Spleen (tissue), 11 donors: ENCODE data around the gene CXCL14. TPM values are rescaled to one million over a fixed set of nuclear protein-coding genes. Genes with fewer than 3 reads are reported as not detected.

Experiments
- DNase-seq: peaks from one replicate; pipeline ENCODE4 v3.0.0-alpha.2; 2020
- H3K27ac ChIP-seq, 8 donors: fragments of 200-600 bp; sonication (generic) in 7 of 8; 1 replicate in 4 of 8; 2 replicates in 4 of 8; pipeline versions ENCODE4 v1.5.0 to v1.8.0; 2016 to 2021; ENCODE audit warnings: inconsistent platforms in 4 of 8, mild to moderate bottlenecking in 4 of 8, moderate library complexity in 1 of 8
- H3K27me3 ChIP-seq, 7 donors: fragments of 200-600 bp; sonication (generic) in 6 of 7; replicated peaks in 1 of 7; 1 replicate in 4 of 7; 2 replicates in 3 of 7; pipeline versions ENCODE4 v1.5.0 to v1.8.0; 2016 to 2021; ENCODE audit warnings: inconsistent platforms in 3 of 7, mild to moderate bottlenecking in 1 of 7
- H3K36me3 ChIP-seq, 6 donors: fragments of 200-600 bp; sonication (generic) in 5 of 6; 1 replicate in 4 of 6; 2 replicates in 2 of 6; pipeline versions ENCODE4 v1.5.0 to v1.8.0; 2016 to 2021; ENCODE audit warnings: inconsistent platforms in 2 of 6
- H3K4me1 ChIP-seq, 6 donors: fragments of 200-600 bp; sonication (generic) in 5 of 6; 1 replicate in 3 of 6; 2 replicates in 3 of 6; pipeline versions ENCODE4 v1.5.0 to v1.8.0; 2016 to 2021; ENCODE audit warnings: inconsistent platforms in 3 of 6
- H3K4me3 ChIP-seq, 8 donors: fragments of 200-600 bp; sonication (generic) in 7 of 8; 1 replicate in 4 of 8; 2 replicates in 4 of 8; pipeline versions ENCODE4 v1.5.0 to v1.8.0; 2016 to 2021; ENCODE audit warnings: inconsistent platforms in 4 of 8, mild to moderate bottlenecking in 4 of 8, moderate library complexity in 2 of 8
- H3K9me3 ChIP-seq, 8 donors: fragments of 200-600 bp; sonication (generic) in 7 of 8; 1 replicate in 4 of 8; 2 replicates in 4 of 8; pipeline versions ENCODE4 v1.5.0 to v1.8.0; 2016 to 2021; ENCODE audit warnings: inconsistent platforms in 4 of 8
- POLR2A ChIP-seq, 3 donors: fragments of 450-650 bp; IDR thresholded peaks; one replicate each; pipeline ENCODE4 v1.5.1; 2017; ENCODE audit warnings: antibody characterized with exemption in 3 of 3, mild to moderate bottlenecking in 1 of 3
- POLR2AphosphoS5 ChIP-seq, 3 donors: sonication (generic); formaldehyde crosslinking; IDR thresholded peaks; one replicate each; pipeline ENCODE4 v1.5.1; 2017; ENCODE audit warnings: antibody characterized with exemption in 3 of 3
- WGBS, 5 donors: extraction: QIAGEN DNeasy Blood & Tissue Kit in 3 of 5; methylation state at CpG; one replicate each; pipeline versions ENCODE4 v1.1.5 to v1.1.7; 2013 to 2018; 5-methylcytosine and 5-hydroxymethylcytosine counted together
- intact Hi-C: fragments of 100-400 bp; cut with DNase I; formaldehyde crosslinking; loops from one replicate; pipeline ENCODE4 v1.15.0; 2023; ENCODE audit warnings: low total_unique reads
- polyA plus RNA-seq, 3 donors: library from polyadenylated mRNA; stranded (reverse); fragments of 200-250 nt; gene quantifications; one replicate each; pipeline ENCODE4 v1.2.1, GENCODE V29; 2013
- total RNA-seq, 7 donors: library from RNA; depleted of rRNA in 3 of 7; stranded (reverse); fragments of >200 nt in 3 of 7; fragmentation: NEBNext Ultra II Directional in 4 of 7; extraction: Animal tissue kit (Norgen Biotek cat#: 25700) in 4 of 7; gene quantifications; one replicate each; pipeline versions ENCODE4 v1.1.0 to v1.2.1, GENCODE V29; 2016 to 2021
- TF ChIP-seq, protein P1 (sequence below), 11 experiments: fragments of 200-600 bp in 7 of 11; fragments of 450-650 bp in 4 of 11; sonication (generic) in 4 of 11; IDR thresholded peaks in 8 of 11; conservative IDR thresholded peaks in 3 of 11; 1 replicate in 7 of 11; 2 replicates in 4 of 11; pipeline versions ENCODE4 v1.4.0 to v1.8.0; 2016 to 2021; ENCODE audit warnings: antibody characterized with exemption in 11 of 11, inconsistent platforms in 4 of 11, mild to moderate bottlenecking in 1 of 11
- donor health status: healthy with polysubstance abuse.
- donor health status: DM: no; HTN: no; CAD: no; lungs with moderate emphysema.
- donor health status: DM: no; HTN: no; CAD: no.
- donor health status: Bipolar disorder and iron deficiency.
- donor health status: healthy.
- donor health status: DM: no; HTN: no; CAD: no.
- donor health status: DM: yes; HTN: yes; CAD: no.

CXCL14 gene
- total and polyA plus RNA-seq, 10 donors = 10.3 to 67.1 (median 43.5) TPM

DNA sequence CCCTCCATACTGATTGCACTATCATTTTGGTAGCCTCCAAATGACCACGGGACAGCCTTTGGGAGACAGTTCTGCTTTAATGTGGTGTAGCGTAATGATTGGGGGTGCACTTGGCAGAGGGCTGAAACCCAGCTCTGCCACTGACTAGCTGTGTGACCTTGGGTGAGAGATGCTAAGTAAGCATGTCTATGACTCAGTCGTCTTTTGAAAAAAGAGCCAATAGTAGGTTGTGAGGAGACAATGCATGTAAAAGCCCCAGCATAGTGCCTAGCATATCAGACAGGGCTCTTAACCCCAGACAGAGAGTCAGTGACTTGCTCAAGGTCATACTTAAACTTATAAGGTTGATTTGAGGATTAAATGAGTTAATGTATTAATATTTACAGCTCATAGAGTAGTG, 18.0 kb upstream of the CXCL14 start:
- Histone ChIP-seq H3K36me3 (no peaks in the 10 kb centered on the region), H3K9me3 (no peaks in the 10 kb centered on the region), H3K4me3 (no peak overlapping the region), H3K4me1 (no peaks in the 10 kb centered on the region), H3K27ac (no peak overlapping the region), H3K27me3 (peaks cover 0 to 31% (median 0%) of the 10 kb centered on the region in 7 donors)
- no peak for DNase-seq
- 83 to 89% (median 86%) methylated on average over 3 of the region's 3 CpGs for WGBS, 5 donors
- intact Hi-C loops = no loop called here
- TF ChIP-seq POLR2AphosphoS5 (IDR thresholded peaks at IDR 0.05) (no peak), POLR2A (IDR thresholded peaks at IDR 0.05) (no peak)
- TF ChIP-seq, protein P1, sequence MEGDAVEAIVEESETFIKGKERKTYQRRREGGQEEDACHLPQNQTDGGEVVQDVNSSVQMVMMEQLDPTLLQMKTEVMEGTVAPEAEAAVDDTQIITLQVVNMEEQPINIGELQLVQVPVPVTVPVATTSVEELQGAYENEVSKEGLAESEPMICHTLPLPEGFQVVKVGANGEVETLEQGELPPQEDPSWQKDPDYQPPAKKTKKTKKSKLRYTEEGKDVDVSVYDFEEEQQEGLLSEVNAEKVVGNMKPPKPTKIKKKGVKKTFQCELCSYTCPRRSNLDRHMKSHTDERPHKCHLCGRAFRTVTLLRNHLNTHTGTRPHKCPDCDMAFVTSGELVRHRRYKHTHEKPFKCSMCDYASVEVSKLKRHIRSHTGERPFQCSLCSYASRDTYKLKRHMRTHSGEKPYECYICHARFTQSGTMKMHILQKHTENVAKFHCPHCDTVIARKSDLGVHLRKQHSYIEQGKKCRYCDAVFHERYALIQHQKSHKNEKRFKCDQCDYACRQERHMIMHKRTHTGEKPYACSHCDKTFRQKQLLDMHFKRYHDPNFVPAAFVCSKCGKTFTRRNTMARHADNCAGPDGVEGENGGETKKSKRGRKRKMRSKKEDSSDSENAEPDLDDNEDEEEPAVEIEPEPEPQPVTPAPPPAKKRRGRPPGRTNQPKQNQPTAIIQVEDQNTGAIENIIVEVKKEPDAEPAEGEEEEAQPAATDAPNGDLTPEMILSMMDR (IDR thresholded peaks at IDR 0.05 in 8 of 11, conservative IDR thresholded peaks at IDR 0.05 in 3 of 11) = no peak

DNA sequence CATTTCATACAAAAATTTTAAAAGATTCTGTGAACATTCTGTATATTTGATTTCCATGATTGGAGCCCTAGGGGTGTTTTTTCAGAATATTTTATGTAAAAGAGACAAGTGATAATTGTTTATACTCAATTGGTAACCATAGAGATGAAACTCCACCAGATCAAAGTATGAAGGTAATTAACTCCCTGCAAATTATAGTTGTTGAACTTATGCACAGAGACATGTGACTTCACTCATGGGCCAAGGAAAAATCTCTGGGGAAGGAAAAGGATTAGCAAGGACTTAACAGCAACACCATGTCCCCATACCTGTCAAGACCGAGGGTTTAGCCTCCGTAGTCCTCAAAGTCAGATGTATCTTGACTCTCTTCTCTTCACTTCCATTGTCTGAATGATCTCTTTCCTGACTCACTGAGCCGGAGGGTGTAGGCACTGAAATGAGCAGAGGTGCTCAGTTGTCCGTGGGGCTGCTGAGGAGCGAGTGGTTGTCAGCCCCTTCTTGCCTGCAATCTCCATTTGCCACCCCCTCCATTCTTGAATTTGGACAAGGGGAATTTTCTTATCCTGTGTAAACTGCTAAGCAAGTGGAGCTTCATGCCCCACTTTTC, 17.5 kb upstream of the CXCL14 start:
- TF ChIP-seq POLR2AphosphoS5 (IDR thresholded peaks at IDR 0.05) (no peak), POLR2A (IDR thresholded peaks at IDR 0.05) (no peak)
- TF ChIP-seq, protein P1 (IDR thresholded peaks at IDR 0.05 in 8 of 11, conservative IDR thresholded peaks at IDR 0.05 in 3 of 11) = no peak
- DNase-seq = peak; percentile 24
- 86 to 94% (median 92%) methylated on average over 5 of the region's 5 CpGs for WGBS, 5 donors

DNA sequence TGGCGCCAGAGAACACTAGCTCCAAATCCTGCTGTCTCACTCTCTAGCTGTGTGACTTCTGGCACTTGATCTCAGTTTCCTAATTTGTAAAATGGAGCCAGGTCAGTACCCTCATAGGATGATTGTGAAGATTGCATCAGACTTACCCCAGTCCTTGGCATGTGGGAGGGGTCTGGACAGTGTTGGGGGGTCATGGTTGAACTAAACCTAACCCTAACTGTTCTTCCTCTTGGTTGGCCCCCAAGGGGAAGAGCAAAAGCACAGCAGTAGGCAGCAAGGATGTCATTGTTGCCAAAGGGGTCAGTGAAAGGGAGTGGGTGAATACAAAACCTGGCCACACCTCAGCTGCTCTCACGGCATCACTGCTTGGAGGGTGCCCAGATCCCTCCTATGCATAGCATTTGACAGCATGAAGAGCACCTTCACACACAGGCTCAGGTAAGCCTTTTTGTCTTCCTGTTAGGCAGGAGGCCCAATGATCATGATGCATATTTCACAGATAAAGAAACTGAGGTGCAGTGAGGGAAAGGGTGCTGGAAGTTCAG, 15.7 kb upstream of the CXCL14 start:
- 83 to 95% (median 88%) methylated on average over 2 of the region's 2 CpGs for WGBS, 5 donors

More for the DNA sequence above, 17.5 kb upstream of the CXCL14 start:
- Histone ChIP-seq H3K27ac (no peak overlapping the region), H3K4me1 (no peaks in the 10 kb centered on the region), H3K27me3 (peaks cover 0 to 34% (median 0%) of the 10 kb centered on the region in 7 donors), H3K9me3 (no peaks in the 10 kb centered on the region), H3K4me3 (no peak overlapping the region), H3K36me3 (no peaks in the 10 kb centered on the region)
- intact Hi-C loops = no loop called here

DNA sequence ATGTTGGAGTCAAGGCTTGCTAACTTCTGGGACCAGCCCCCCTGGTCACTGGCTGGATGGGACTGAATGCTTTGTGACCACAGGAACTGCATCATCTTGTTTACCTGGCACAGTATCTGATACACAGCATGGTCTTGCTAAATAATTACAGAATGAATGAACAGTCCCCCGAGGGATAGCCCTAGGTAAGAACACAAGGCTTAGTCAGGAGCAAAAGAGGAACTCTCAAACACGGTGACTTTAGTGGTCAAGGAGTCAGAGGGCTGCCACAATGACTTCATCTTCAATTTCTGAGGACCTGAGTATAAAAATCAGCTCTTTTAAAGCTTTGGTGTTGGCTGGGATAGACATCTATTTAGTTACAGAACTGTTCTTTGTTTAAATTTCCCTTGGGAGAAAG, 15.1 kb upstream of the CXCL14 start:
- no peak for TF ChIP-seq POLR2AphosphoS5 (IDR thresholded peaks at IDR 0.05)
- Histone ChIP-seq H3K27me3 (peaks cover 0 to 31% (median 0%) of the 10 kb centered on the region in 7 donors), H3K4me1 (no peaks in the 10 kb centered on the region), H3K27ac (no peak overlapping the region), H3K9me3 (no peaks in the 10 kb centered on the region), H3K36me3 (no peaks in the 10 kb centered on the region), H3K4me3 (no peak overlapping the region)
- intact Hi-C loops = no loop called here
- 34 to 50% (median 46%) methylated on average over 2 of the region's 2 CpGs for WGBS, 5 donors
- DNase-seq = no peak

More for the DNA sequence above, 15.7 kb upstream of the CXCL14 start:
- intact Hi-C loops = no loop called here
- H3K4me3 ChIP-seq = no peak overlapping the region
- no peak for DNase-seq
- TF ChIP-seq POLR2AphosphoS5 (IDR thresholded peaks at IDR 0.05) (no peak), POLR2A (IDR thresholded peaks at IDR 0.05) (no peak)
- TF ChIP-seq, protein P1 (IDR thresholded peaks at IDR 0.05 in 8 of 11, conservative IDR thresholded peaks at IDR 0.05 in 3 of 11) = no peak
- H3K4me1 ChIP-seq = no peaks in the 10 kb centered on the region
- no peaks in the 10 kb centered on the region for H3K36me3 ChIP-seq
- no peaks in the 10 kb centered on the region for H3K9me3 ChIP-seq
- peaks cover 0 to 31% (median 0%) of the 10 kb centered on the region in 7 donors for H3K27me3 ChIP-seq
- H3K27ac ChIP-seq = no peak overlapping the region
